Measurements from ENCODE around the gene NETO2.

DNA sequence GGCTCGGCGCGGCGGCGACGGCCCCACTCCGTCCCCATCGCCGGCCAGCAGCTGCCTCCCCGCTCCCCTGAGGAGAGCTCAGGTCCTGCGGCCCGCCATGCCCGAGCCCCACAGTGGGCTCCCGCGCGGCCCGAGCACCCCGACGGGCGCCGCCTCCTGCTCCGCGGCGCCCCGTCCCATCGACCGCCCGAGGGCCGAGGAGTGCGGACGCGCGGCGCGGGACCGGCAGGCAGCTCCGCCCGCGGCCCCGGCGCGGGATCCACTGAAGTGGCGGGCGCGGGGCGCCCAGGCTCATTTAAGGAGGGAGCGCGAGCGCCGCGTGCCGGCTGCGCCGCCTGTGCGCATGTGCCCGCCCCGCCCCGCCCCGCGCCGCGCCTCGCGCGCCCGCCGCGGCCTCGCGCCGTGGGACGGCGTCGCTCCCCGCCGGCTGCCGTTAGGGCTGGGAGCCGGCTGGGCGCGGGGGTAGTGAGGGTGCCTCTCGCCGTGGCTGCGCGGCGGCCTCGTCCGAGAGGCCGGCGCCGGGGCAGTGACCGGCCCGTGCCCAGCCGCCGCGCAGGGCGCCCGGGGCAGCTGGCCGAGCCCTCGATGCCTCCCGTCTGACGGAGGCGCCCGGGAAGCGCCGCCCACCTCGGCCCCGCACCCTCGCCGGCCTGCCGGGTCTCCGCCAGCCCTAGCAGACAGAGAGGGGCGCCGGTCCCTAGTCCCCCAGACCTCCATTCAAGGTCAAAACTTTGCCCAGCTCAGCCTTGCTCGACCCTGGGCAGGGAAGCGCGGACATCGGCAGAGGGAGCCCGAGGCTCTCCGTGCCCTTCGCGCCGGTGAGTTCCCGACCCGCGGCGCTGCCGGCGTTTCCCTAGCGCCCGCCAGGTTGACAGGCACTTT is at the start of gene NETO2:
- TF ChIP-seq, protein P1, sequence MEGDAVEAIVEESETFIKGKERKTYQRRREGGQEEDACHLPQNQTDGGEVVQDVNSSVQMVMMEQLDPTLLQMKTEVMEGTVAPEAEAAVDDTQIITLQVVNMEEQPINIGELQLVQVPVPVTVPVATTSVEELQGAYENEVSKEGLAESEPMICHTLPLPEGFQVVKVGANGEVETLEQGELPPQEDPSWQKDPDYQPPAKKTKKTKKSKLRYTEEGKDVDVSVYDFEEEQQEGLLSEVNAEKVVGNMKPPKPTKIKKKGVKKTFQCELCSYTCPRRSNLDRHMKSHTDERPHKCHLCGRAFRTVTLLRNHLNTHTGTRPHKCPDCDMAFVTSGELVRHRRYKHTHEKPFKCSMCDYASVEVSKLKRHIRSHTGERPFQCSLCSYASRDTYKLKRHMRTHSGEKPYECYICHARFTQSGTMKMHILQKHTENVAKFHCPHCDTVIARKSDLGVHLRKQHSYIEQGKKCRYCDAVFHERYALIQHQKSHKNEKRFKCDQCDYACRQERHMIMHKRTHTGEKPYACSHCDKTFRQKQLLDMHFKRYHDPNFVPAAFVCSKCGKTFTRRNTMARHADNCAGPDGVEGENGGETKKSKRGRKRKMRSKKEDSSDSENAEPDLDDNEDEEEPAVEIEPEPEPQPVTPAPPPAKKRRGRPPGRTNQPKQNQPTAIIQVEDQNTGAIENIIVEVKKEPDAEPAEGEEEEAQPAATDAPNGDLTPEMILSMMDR (conservative IDR thresholded peaks at IDR 0.05) = peak; percentile 68
- 0 out of 2 replicates have a peak, but pooled peaks have one; percentile 31 for TF ChIP-seq ZFX (IDR thresholded peaks at IDR 0.05)
